GM23338 (cell line): ENCODE measurements around the gene SLC15A1.

ENCODE experiments used
- CREB1 ChIP-seq: fragments of 250-450 bp; sonication (Bioruptor Pico); IDR thresholded peaks from 2 replicates; pipeline ENCODE4 v1.5.0; 2020; ENCODE audit warnings: low read depth, mild to moderate bottlenecking, moderate library complexity
- CTCF ChIP-seq, 2 experiments: fragments of 200-600 bp in 1 of 2; sonication (generic) in 1 of 2; conservative IDR thresholded peaks; 2 replicates each; pipeline versions ENCODE4 v1.5.1 to v1.6.1; 2016 to 2017; ENCODE audit warnings: antibody characterized with exemption in 2 of 2, low read depth in 2 of 2, mild to moderate bottlenecking in 2 of 2, moderate library complexity in 1 of 2
- ETS1 ChIP-seq: IDR thresholded peaks from 2 replicates; pipeline ENCODE4 v1.6.1; 2016; ENCODE audit warnings: antibody characterized with exemption
- EZH2 ChIP-seq: fragments of 200-600 bp; sonication (generic); IDR thresholded peaks from one replicate; pipeline ENCODE4 v1.8.0; 2017; ENCODE audit warnings: antibody characterized with exemption, mild to moderate bottlenecking, low read depth; ENCODE audit not compliant: unreplicated experiment
- EZH2phosphoT487 ChIP-seq: fragments of 200-600 bp; sonication (generic); IDR thresholded peaks from one replicate; pipeline ENCODE4 v1.8.1; 2018; ENCODE audit warnings: antibody characterized with exemption; ENCODE audit not compliant: unreplicated experiment
- JUNB ChIP-seq: IDR thresholded peaks from one replicate; pipeline ENCODE4 v1.6.1; 2016; ENCODE audit warnings: antibody characterized with exemption; ENCODE audit not compliant: unreplicated experiment
- NANOG ChIP-seq: IDR thresholded peaks from 2 replicates; pipeline ENCODE4 v1.6.1; 2016; ENCODE audit warnings: antibody characterized with exemption, borderline replicate concordance
- POLR2AphosphoS5 ChIP-seq: IDR thresholded peaks from 2 replicates; pipeline ENCODE4 v1.6.1; 2016; ENCODE audit warnings: antibody characterized with exemption, low read depth
- REST ChIP-seq: IDR thresholded peaks from one replicate; pipeline ENCODE4 v1.6.1; 2018; ENCODE audit warnings: antibody characterized with exemption; ENCODE audit not compliant: unreplicated experiment
- STAT1 ChIP-seq: IDR thresholded peaks from one replicate; pipeline ENCODE4 v1.6.1; 2016; ENCODE audit warnings: antibody characterized with exemption; ENCODE audit not compliant: unreplicated experiment
- ZNF114 ChIP-seq: fragments of 250-450 bp; sonication (Bioruptor Pico); IDR thresholded peaks from 2 replicates; pipeline ENCODE4 v1.5.0; 2020; ENCODE audit warnings: mild to moderate bottlenecking, moderate library complexity
- ZNF331 ChIP-seq: fragments of 250-450 bp; sonication (Bioruptor Pico); IDR thresholded peaks from 2 replicates; pipeline ENCODE4 v1.5.0; 2020; ENCODE audit warnings: low read depth, mild to moderate bottlenecking, moderate library complexity
- ZNF462 ChIP-seq: fragments of 250-450 bp; sonication (Bioruptor Pico); IDR thresholded peaks from 2 replicates; pipeline ENCODE4 v1.5.0; 2020; ENCODE audit warnings: mild to moderate bottlenecking, moderate library complexity

GRCh38 chr13:98710521-98710920, 42.0 kb downstream of the SLC15A1 start:
- no peak for TF ChIP-seq CTCF (conservative IDR thresholded peaks at IDR 0.05; ENCODE audit: low read depth in 2 of 2)
- TF ChIP-seq STAT1, result no peak
- TF ChIP-seq POLR2AphosphoS5, result no peak
- TF ChIP-seq CREB1, result no peak
- no peak for TF ChIP-seq EZH2
- no peak for TF ChIP-seq EZH2phosphoT487
- no peak for TF ChIP-seq REST
- no peak for TF ChIP-seq ETS1
- no peak for TF ChIP-seq ZNF331
- no peak for TF ChIP-seq JUNB
- TF ChIP-seq ZNF462, result no peak
- TF ChIP-seq ZNF114 (CRISPR knock-in tag), result no peak
- TF ChIP-seq NANOG, result no peak
